C4-2B (cell line): ENCODE results near the gene FBXW2.
A peak's percentile ranks its signal among the peaks of the same experiment; 100 is the strongest.

Experiments used
- H3K27ac ChIP-seq: fragments of 450-650 bp; 2 replicates; pipeline ENCODE4 v1.5.1; 2017
- ZFX ChIP-seq: fragments of 450-650 bp; IDR thresholded peaks from 2 replicates; pipeline ENCODE4 v1.6.1; 2017
- TF ChIP-seq, protein P1 (sequence below): fragments of 450-650 bp; conservative IDR thresholded peaks from 2 replicates; pipeline ENCODE4 v1.5.1; 2017; ENCODE audit warnings: mild to moderate bottlenecking

The FBXW2 gene

GRCh38 chr9:120778758-120779157 is 14.5 kb downstream of the FBXW2 start:
- TF ChIP-seq ZFX, result no peak
- TF ChIP-seq, protein P1, sequence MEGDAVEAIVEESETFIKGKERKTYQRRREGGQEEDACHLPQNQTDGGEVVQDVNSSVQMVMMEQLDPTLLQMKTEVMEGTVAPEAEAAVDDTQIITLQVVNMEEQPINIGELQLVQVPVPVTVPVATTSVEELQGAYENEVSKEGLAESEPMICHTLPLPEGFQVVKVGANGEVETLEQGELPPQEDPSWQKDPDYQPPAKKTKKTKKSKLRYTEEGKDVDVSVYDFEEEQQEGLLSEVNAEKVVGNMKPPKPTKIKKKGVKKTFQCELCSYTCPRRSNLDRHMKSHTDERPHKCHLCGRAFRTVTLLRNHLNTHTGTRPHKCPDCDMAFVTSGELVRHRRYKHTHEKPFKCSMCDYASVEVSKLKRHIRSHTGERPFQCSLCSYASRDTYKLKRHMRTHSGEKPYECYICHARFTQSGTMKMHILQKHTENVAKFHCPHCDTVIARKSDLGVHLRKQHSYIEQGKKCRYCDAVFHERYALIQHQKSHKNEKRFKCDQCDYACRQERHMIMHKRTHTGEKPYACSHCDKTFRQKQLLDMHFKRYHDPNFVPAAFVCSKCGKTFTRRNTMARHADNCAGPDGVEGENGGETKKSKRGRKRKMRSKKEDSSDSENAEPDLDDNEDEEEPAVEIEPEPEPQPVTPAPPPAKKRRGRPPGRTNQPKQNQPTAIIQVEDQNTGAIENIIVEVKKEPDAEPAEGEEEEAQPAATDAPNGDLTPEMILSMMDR, result no peak
- H3K27ac ChIP-seq, result 0 out of 2 replicates have a peak overlapping the region, but pooled peaks have one; percentile 64

GRCh38 chr9:120777229-120777628 is 16.0 kb downstream of the FBXW2 start:
- TF ChIP-seq ZFX, result no peak
- TF ChIP-seq, protein P1, result no peak
- H3K27ac ChIP-seq, result peak overlapping the region; percentile 27; the same call in 1 of the 2 replicates

- TF ChIP-seq ZFX, result no peak
- TF ChIP-seq, protein P1, result no peak
Observed at GRCh38 chr9:120776788-120777187, 16.4 kb downstream of the FBXW2 start.

GRCh38 chr9:120775859-120776258 is 17.4 kb downstream of the FBXW2 start:
- H3K27ac ChIP-seq, result no peak overlapping the region
- TF ChIP-seq, protein P1, result no peak
- TF ChIP-seq ZFX, result no peak

More at GRCh38 chr9:120776788-120777187, 16.4 kb downstream of the FBXW2 start:
- H3K27ac ChIP-seq, result no peak overlapping the region

- H3K27ac ChIP-seq, result no peak overlapping the region
- TF ChIP-seq ZFX, result no peak
- TF ChIP-seq, protein P1, result no peak; the same call in 1 of the 2 replicates
Observed at GRCh38 chr9:120774719-120775118, 18.5 kb downstream of the FBXW2 start.

DNA sequence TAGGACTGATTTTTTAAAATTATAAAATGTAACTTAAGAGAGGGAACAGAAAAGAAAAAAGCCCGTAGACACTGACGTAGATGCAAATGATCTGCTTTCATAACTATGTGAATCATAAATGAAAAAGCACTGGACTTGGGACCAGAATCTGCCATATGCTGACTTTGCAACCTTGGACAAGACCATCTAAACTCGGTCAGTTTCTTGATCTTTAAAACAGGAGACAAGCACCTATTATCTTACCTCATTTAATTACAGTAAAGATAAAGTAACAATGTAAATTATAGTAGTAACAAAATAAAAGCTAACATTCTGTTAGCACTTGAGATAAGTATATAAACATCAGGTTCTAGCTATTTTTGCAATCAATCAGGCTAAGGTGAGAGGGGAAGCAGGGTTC is 20.0 kb downstream of the FBXW2 start:
- H3K27ac ChIP-seq, result no peak overlapping the region
- TF ChIP-seq, protein P1, result no peak
- TF ChIP-seq ZFX, result no peak

- TF ChIP-seq, protein P1, result no peak
- no peak for TF ChIP-seq ZFX
Observed at GRCh38 chr9:120770931-120771330, 22.3 kb downstream of the FBXW2 start.

More at GRCh38 chr9:120770931-120771330, 22.3 kb downstream of the FBXW2 start:
- no peak overlapping the region for H3K27ac ChIP-seq
